ENCODE measurements around the gene LKAAEAR1. TPM values are rescaled to one million over a fixed set of nuclear protein-coding genes. Genes with fewer than 3 reads are reported as not detected.

Gene LKAAEAR1
- total and polyA plus RNA-seq, 2 of the 13 experiments (the other 11 are each of a cell fraction or from before 2014, with no cell fraction given): not detected

DNA sequence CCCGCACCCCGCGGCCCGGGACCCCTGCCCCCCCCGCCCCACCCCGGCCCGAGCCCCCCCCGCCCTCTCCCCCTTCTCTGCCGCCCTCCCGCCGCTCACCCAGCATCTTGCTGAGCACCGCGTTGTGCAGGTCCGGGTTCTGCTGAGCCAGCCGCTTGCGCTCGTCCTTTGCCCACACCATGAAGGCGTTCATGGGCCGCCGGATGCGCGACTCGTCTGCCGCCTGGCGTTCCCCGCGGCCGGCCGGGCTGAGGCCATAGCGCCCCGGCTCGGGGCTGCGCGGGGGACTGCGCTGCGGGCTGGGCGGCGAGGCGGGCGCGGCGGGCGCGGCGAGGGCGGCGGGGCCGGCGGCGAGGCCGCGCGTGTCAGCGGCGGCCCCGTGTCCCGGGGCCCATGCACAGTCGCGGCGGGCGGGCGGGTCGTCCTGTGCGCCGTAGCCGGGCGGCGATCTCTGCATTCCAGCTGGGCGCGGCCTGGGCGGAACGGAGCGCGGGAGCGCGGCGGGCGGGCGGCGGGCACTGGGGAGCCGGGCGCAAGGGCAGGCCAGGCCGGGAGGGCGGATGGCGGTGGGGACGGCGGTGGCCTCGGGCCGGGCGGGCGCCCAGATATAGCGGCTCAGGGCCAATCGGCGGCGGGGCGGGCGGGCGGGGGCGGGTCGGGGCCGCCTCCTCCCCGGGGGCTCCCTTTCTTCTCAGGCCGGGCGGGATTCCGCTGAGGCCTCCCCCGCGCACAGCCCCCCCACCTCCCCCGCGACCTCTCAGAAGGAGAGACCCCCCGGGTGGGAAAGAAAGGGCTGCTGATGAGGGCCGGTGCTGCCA lies 34.9 kb downstream of the LKAAEAR1 start, which contains the start of gene SOX18 (continued):
- TF ChIP-seq, protein P1, sequence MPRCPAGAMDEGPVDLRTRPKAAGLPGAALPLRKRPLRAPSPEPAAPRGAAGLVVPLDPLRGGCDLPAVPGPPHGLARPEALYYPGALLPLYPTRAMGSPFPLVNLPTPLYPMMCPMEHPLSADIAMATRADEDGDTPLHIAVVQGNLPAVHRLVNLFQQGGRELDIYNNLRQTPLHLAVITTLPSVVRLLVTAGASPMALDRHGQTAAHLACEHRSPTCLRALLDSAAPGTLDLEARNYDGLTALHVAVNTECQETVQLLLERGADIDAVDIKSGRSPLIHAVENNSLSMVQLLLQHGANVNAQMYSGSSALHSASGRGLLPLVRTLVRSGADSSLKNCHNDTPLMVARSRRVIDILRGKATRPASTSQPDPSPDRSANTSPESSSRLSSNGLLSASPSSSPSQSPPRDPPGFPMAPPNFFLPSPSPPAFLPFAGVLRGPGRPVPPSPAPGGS (CRISPR knock-in tag; IDR thresholded peaks at IDR 0.05): no peak
- TF ChIP-seq DMTF1 (CRISPR knock-in tag; IDR thresholded peaks at IDR 0.05): no peak
- TF ChIP-seq, protein P2, sequence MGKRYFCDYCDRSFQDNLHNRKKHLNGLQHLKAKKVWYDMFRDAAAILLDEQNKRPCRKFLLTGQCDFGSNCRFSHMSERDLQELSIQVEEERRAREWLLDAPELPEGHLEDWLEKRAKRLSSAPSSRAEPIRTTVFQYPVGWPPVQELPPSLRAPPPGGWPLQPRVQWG (CRISPR knock-in tag; IDR thresholded peaks at IDR 0.05; ENCODE audit: borderline replicate concordance, low read depth): no peak
- no peak for TF ChIP-seq ZNF879 (CRISPR knock-in tag; IDR thresholded peaks at IDR 0.05)
- no peak for TF ChIP-seq CENPX (CRISPR knock-in tag; IDR thresholded peaks at IDR 0.05)
- no peak; the same call in 1 of the 2 replicates for TF ChIP-seq ZNF782 (CRISPR knock-in tag; IDR thresholded peaks at IDR 0.05; ENCODE audit: borderline replicate concordance)
- no peak for TF ChIP-seq TBX2 (CRISPR knock-in tag; IDR thresholded peaks at IDR 0.05; ENCODE audit: borderline replicate concordance)
- TF ChIP-seq KIAA2018 (CRISPR knock-in tag; IDR thresholded peaks at IDR 0.05; ENCODE audit: borderline replicate concordance): no peak
- TF ChIP-seq NFIC (IDR thresholded peaks at IDR 0.05; ENCODE audit: low read length): no peak
- peak; percentile 36; the same call in 1 of the 2 replicates for TF ChIP-seq NR0B2 (CRISPR knock-in tag; IDR thresholded peaks at IDR 0.05)
- TF ChIP-seq NR2F1 (CRISPR knock-in tag; IDR thresholded peaks at IDR 0.05): no peak
- no peak for TF ChIP-seq HES4 (CRISPR knock-in tag; IDR thresholded peaks at IDR 0.05; ENCODE audit: borderline replicate concordance)
- TF ChIP-seq MAZ (IDR thresholded peaks at IDR 0.05; ENCODE audit: borderline replicate concordance, low read depth, low read length): no peak
- peak; percentile 70 for TF ChIP-seq MAZ (CRISPR knock-in tag; IDR thresholded peaks at IDR 0.05; ENCODE audit: low read depth)
- TF ChIP-seq ZNF253 (CRISPR knock-in tag; IDR thresholded peaks at IDR 0.05; ENCODE audit: borderline replicate concordance): no peak

Measured in HepG2 (cell line).